ENCODE results near the gene KIAA0825. TPM values are rescaled to one million over a fixed set of nuclear protein-coding genes. Genes with fewer than 3 reads are reported as not detected.
A peak's percentile ranks its signal among the peaks of the same experiment; 100 is the strongest.

The KIAA0825 gene
- total and polyA plus RNA-seq, 2 of the 8 experiments (the other 6 are each of a cell fraction or from before 2014, with no cell fraction given) = 0.60 to 1.0 TPM

GRCh38 chr5:94361832-94362796 lies 256.3 kb downstream of the KIAA0825 start (continued):
- peak; percentile 75; the same call in 1 of the 2 replicates for TF ChIP-seq SRF (IDR thresholded peaks at IDR 0.05; ENCODE audit: low read depth, low read length)
